GM18868 (cell line): ENCODE measurements around the gene TCN2.
A peak's percentile ranks its signal among the peaks of the same experiment; 100 is the strongest.
"Not testable (repeated sequence)": the region's sequence is repeated elsewhere in the genome, so short reads cannot be mapped to it uniquely, and the experiment has no call there.

Source experiments
- ATAC-seq: cut with Tn5 transposase; IDR thresholded peaks from one replicate; pipeline ENCODE4 v1.9.1; 2021; ENCODE audit warnings: mild to moderate bottlenecking, moderate library complexity; ENCODE audit not compliant: unreplicated experiment

TCN2 gene

GRCh38 chr22:30575859-30576258, 31.1 kb upstream of the TCN2 start:
- no peak for ATAC-seq

GRCh38 chr22:30578481-30578880, 28.5 kb upstream of the TCN2 start:
- ATAC-seq = no peak

DNA sequence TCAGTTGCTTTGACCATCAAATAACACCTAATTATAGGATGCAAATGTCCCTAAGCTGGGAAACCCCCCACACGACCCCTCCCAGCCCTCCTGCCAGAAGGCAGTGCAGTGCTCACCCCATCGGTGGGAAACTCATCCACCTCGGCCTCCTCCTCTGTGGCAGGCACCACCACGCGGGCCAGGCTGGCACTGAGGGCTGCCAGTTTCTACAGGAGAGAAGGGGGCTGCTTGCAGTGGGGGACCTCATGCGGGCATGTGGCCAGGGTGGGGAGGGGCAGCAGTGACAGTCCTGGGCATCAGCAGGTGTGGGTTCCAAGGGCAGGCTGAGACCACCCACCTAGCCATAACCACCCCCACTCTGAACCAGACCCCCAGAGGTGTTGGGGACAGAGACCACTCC, 26.1 kb upstream of the TCN2 start:
- ATAC-seq = no peak

DNA sequence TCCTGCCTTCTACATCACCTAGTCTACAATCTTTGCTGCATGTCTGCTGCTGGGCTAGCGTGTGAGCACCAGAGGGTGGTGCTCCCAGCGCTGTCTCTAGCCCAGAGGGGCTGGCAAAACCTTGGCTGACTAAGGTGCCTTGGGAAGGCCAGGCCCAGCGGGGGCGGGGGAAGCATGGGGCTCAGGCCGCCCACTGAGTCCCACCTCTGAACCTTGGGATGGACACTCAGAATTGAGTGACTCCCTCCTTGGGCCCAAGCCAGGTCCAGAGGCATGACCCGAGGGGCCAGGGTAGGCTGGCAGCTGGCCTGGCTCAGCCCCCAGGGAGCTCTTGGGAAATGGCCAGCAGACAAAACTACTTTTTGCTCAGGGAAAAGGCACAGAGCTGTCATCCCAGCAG, 24.9 kb upstream of the TCN2 start:
- ATAC-seq = no peak

DNA sequence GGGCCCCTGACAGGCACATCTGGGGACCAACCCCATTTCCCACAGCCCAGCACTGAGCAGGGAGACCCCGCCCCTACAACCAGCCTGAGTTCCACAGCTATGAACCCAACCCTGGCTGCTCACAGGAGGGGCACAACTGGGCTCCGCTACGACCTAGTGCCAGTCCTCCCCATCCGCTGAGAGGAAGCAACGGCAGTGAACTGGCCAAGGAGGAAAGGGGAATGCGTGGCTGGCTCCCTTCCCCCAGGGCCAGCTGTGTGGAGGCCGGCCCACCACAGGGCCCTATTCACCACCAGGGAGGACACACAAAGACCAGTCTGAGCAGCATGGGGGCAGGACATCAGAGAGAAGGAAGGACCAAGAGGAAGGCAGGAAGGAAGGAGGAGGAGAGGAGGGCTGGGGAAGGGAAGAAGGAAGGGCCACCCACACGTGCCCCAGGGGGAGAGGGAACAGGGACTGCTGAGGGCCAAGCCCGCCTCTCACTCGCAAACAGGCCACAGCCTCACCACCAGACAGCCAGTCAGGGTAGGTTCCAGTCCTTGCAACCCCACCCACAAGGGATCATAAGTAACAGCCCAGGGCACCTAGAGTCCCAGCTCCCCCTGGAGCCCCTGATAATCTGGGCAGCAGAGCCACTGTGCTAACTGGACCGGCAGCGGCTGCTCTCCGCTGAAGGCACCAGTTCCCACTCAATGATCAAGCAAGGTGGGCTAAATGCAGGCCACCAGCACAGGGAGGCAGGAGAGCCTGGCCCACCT, 24.0 kb upstream of the TCN2 start:
- no peak for ATAC-seq

- no peak for ATAC-seq
These were observed 22.5 kb upstream of the TCN2 start for GRCh38 chr22:30584441-30584840.

DNA sequence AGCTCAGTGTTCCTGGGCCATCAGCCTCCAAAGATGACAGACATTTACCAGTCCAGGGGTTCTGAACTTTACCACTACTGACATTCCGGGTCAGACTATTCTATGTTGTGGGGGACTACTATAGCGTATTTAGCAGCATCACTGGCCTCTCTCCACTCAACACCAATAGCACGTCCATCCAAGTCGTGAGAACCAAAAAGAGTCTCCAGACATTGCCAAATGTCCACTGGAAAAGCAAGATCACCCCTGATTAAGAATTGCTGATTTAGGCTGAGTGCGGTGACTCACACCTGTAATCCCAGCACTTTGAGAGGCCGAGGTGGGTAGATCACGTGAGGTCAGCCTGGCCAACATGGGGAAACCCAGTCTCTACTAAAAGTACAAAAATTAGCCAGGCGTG, 20.6 kb upstream of the TCN2 start:
- no peak for ATAC-seq

DNA sequence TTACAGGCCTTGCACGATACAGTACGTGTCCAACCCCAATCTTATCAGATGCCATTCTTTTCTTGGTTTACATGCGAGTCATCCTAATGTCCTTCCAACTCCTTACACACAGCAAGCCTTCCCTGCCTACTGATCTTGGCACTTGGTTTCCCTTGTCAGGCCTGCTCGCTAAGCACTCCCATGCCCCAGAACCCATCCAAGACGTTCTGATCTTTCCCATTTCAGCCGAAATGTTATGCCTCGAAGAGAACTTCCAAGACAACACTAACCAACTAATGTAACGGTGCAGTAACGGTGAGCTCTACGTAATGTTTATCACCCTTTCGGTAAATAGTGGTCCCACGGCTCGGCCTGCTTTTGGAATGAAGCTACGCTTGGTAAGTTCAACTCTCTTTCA, 15.8 kb upstream of the TCN2 start:
- ATAC-seq = no peak

- ATAC-seq = peak; percentile 97
These were observed 15.2 kb upstream of the TCN2 start, which contains the start of gene PES1 for GRCh38 chr22:30591588-30592359. TSS of gene PES1 (minus strand) at chr22:30591910. CDS start at chr22:30591833, 77 bp downstream.

GRCh38 chr22:30592360-30592713, 14.6 kb upstream of the TCN2 start:
- not testable (repeated sequence) for ATAC-seq

DNA sequence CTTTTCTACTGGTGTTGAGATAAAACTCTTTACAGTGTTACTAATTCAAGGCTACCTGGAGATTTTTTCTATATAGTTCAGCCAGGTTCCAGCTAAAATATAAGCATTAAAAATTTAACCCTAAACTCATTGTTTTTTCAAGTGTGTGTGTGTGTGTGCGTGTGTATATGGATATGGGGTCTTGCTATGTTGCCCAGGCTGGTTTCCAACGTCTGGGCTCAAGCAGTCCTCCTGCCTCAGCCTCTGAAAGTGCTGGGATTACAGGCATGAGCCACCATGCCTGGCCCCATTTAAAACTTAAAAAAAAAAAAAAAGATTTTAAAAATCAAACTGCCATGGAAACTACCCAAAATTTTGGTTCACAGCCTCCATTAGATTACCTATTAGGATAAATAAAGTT, 10.8 kb upstream of the TCN2 start:
- ATAC-seq = no peak

- no peak for ATAC-seq
These were observed 10.1 kb upstream of the TCN2 start for GRCh38 chr22:30596886-30597285.

DNA sequence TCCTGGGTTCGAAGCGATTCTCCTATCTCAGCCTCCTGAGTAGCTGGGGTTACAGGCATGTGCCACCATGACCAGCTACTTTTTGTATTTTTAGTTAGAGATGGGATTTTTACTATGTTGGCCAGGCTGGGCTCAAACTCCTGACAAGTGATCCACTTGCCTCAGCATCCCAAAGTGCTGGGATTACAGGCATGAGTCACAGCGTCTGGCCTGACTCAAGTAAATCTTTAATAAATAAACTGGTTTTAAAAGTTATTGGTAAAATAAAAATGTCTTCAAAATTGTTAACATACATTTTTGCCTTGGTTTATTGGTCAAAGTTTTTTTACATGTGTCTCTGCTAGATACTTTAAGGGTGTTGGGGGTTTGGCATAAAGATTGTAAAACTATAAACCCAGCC, 8.0 kb upstream of the TCN2 start:
- ATAC-seq = no peak

GRCh38 chr22:30600921-30601320, 6.1 kb upstream of the TCN2 start:
- no peak for ATAC-seq

- ATAC-seq = no peak
These were observed 5.5 kb upstream of the TCN2 start for GRCh38 chr22:30601464-30601863.

- ATAC-seq = no peak
These were observed 4.9 kb upstream of the TCN2 start for GRCh38 chr22:30602049-30602448.

DNA sequence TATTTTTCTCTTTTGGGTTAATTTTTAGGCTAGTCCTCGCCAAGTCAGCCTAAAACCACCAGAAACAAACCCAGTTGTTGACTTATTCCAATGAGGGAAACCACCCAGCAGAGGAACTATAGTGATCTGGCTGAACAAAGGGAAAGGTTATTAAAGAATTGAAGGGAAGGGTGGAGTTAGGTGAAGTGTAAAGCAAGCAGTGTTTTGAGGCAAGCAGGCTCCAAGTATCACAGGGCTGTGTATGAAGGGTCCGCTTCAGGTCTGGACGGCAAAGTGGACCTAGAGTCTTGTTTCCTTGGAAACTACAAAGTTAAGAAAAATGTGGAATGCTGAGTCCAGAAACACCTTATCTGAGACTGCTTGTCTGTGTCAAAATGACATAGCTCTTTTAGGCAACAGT, 3.2 kb upstream of the TCN2 start:
- no peak for ATAC-seq

GRCh38 chr22:30604723-30605122, 2.3 kb upstream of the TCN2 start:
- no peak for ATAC-seq

DNA sequence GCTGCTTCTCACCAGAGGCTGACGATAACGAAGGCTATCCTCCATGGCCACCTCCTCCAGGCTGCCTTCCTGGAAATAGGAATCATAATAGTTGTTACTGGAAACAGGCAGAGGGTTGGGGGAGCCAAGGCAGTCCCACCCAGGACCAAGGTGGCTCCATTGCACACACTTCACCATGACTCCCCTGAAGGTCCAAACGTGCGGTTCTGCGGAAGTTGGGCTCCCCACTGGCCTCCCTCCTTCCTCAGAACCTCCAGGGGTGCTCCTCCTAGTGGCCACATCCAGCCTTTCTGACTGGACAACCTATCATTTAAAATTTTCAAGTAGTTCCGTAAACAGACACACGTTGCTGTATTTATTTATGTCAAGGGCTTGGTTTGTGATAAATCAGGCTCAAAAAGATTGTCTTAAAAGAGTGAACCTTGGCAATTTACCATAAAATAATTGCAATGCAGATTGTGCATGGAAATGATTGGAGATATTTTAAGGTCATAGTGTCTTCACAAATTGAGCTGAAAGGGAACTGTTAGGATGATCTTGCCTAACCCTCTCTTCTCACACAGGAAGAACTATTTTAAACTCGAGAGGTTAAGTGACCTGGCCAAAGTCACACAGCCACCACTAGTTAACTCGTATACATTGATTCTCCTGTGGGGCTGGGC, 1.4 kb upstream of the TCN2 start:
- no peak for ATAC-seq

GRCh38 chr22:30607300-30607930, 441 bp downstream of the TCN2 start:
- no peak for ATAC-seq

GRCh38 chr22:30607939-30608338, 965 bp downstream of the TCN2 start:
- ATAC-seq = no peak
